ENCODE measurements around the gene KLRD1.
"Not testable (repeated sequence)": the region's sequence is repeated elsewhere in the genome, so short reads cannot be mapped to it uniquely, and the experiment has no call there.

The KLRD1 gene

GRCh38 chr12:10310926-10311720, 3.5 kb downstream of the KLRD1 start:
- TF ChIP-seq EZH2phosphoT487 (IDR thresholded peaks at IDR 0.05; ENCODE audit: borderline replicate concordance, low read length) (no peak), CTCF (IDR thresholded peaks at IDR 0.05; ENCODE audit: low read depth, low read length, poor library complexity, severe bottlenecking) (no peak)
- no peak overlapping the region for H3K4me2 ChIP-seq (ENCODE audit: low read length)
- H4K20me1 ChIP-seq (ENCODE audit: control insufficient read depth, insufficient read depth, low read depth, low read length), result no peaks in the 10 kb centered on the region

DNA sequence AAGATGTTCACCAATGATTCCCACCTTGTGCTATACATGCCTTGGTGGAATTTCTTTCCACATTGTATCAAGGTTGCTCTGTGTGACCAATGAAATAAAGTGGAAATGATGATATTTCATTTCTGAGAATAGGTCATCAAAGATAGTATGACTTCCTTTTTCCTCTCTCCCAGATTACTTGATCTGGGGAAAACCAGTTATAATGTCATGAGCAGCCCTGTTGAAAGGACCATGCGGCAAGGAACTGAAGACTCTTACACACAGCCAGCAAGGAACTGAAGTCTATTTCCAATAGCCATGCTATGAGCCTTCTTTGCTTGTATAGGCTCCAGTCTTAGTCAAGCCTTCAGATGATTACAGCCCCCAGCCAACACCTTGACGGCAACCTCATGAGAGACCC, 11.7 kb downstream of the KLRD1 start:
- Histone ChIP-seq H4K20me1 (ENCODE audit: control insufficient read depth, insufficient read depth, low read depth, low read length) (no peaks in the 10 kb centered on the region), H3F3A (ENCODE audit: control insufficient read depth, insufficient read depth) (no peaks in the 10 kb centered on the region), H3K4me1 (ENCODE audit: control insufficient read depth, low read length) (peaks cover 4% of the 10 kb centered on the region; the same call in 1 of the 2 replicates), H3K4me3 (ENCODE audit: low read length) (no peak overlapping the region), H3K9me2 (replicated peaks; ENCODE audit: control insufficient read depth, low read length) (no peaks in the 10 kb centered on the region), H3K27ac (ENCODE audit: low read depth, low read length) (no peak overlapping the region), H3K79me2 (ENCODE audit: control insufficient read depth, low read length) (no peaks in the 10 kb centered on the region), H3K4me2 (ENCODE audit: low read length) (no peak overlapping the region), H3K9me3 (ENCODE audit: control insufficient read depth, insufficient read depth, low read length) (no peaks in the 10 kb centered on the region), H3K36me3 (ENCODE audit: control insufficient read depth, low read length) (no peaks in the 10 kb centered on the region), H3K27me3 (ENCODE audit: control insufficient read depth, low read length) (no peaks in the 10 kb centered on the region)
- TF ChIP-seq CTCF (IDR thresholded peaks at IDR 0.05; ENCODE audit: low read depth, low read length, poor library complexity, severe bottlenecking) (no peak), EZH2phosphoT487 (IDR thresholded peaks at IDR 0.05; ENCODE audit: borderline replicate concordance, low read length) (no peak)

More at GRCh38 chr12:10310926-10311720, 3.5 kb downstream of the KLRD1 start:
- H3K9me3 ChIP-seq (ENCODE audit: control insufficient read depth, insufficient read depth, low read length), result no peaks in the 10 kb centered on the region
- H3K36me3 ChIP-seq (ENCODE audit: control insufficient read depth, low read length), result no peaks in the 10 kb centered on the region
- H3K79me2 ChIP-seq (ENCODE audit: control insufficient read depth, low read length), result no peaks in the 10 kb centered on the region
- H3K27me3 ChIP-seq (ENCODE audit: control insufficient read depth, low read length), result no peaks in the 10 kb centered on the region
- H3F3A ChIP-seq (ENCODE audit: control insufficient read depth, insufficient read depth), result no peaks in the 10 kb centered on the region
- peaks cover 7% of the 10 kb centered on the region for H3K4me1 ChIP-seq (ENCODE audit: control insufficient read depth, low read length)
- no peaks in the 10 kb centered on the region for H3K9me2 ChIP-seq (replicated peaks; ENCODE audit: control insufficient read depth, low read length)
- no peak overlapping the region for H3K27ac ChIP-seq (ENCODE audit: low read depth, low read length)
- H3K4me3 ChIP-seq (ENCODE audit: low read length), result no peak overlapping the region

DNA sequence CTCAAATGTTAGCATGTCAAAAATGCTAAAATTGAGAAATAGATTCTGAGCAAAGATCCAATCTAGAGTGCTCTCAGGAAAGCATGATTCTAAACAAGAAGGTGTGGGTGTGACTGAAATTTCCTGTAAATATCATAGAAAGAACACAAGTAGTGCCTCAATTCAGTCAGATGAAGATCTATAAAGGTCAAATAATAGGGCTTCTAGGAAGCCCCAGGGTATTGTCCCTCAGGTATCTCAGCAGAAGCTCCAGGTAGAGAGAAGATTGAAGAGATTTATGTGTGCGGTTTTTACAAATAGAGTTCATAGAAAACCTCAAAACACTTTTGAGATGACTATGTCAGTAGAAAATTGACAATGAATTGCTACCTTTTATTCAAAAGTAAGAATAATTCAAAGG, 13.0 kb downstream of the KLRD1 start:
- Histone ChIP-seq H3K36me3 (ENCODE audit: control insufficient read depth, low read length) (no peaks in the 10 kb centered on the region), H3K9me2 (replicated peaks; ENCODE audit: control insufficient read depth, low read length) (no peaks in the 10 kb centered on the region), H3K4me3 (ENCODE audit: low read length) (no peak overlapping the region), H3K4me2 (ENCODE audit: low read length) (no peak overlapping the region), H3K27ac (ENCODE audit: low read depth, low read length) (no peak overlapping the region), H3K9me3 (ENCODE audit: control insufficient read depth, insufficient read depth, low read length) (no peaks in the 10 kb centered on the region), H4K20me1 (ENCODE audit: control insufficient read depth, insufficient read depth, low read depth, low read length) (no peaks in the 10 kb centered on the region), H3K79me2 (ENCODE audit: control insufficient read depth, low read length) (no peaks in the 10 kb centered on the region), H3F3A (ENCODE audit: control insufficient read depth, insufficient read depth) (no peaks in the 10 kb centered on the region), H3K27me3 (ENCODE audit: control insufficient read depth, low read length) (no peaks in the 10 kb centered on the region), H3K4me1 (ENCODE audit: control insufficient read depth, low read length) (peaks cover 4% of the 10 kb centered on the region; the same call in 1 of the 2 replicates)
- TF ChIP-seq EZH2phosphoT487 (IDR thresholded peaks at IDR 0.05; ENCODE audit: borderline replicate concordance, low read length) (no peak), CTCF (IDR thresholded peaks at IDR 0.05; ENCODE audit: low read depth, low read length, poor library complexity, severe bottlenecking) (no peak)

- H3K4me1 ChIP-seq (ENCODE audit: control insufficient read depth, low read length); H3K9me2 ChIP-seq (replicated peaks; ENCODE audit: control insufficient read depth, low read length); H3K79me2 ChIP-seq (ENCODE audit: control insufficient read depth, low read length); H3K27ac ChIP-seq (ENCODE audit: low read depth, low read length); H4K20me1 ChIP-seq (ENCODE audit: control insufficient read depth, insufficient read depth, low read depth, low read length); H3K4me2 ChIP-seq (ENCODE audit: low read length); H3K36me3 ChIP-seq (ENCODE audit: control insufficient read depth, low read length); H3F3A ChIP-seq (ENCODE audit: control insufficient read depth, insufficient read depth); H3K27me3 ChIP-seq (ENCODE audit: control insufficient read depth, low read length); H3K4me3 ChIP-seq (ENCODE audit: low read length): not testable (repeated sequence)
- H3K9me3 ChIP-seq (ENCODE audit: control insufficient read depth, insufficient read depth, low read length), result peaks cover 12% of the 10 kb centered on the region
These were observed 21.0 kb downstream of the KLRD1 start for GRCh38 chr12:10328691-10329090.
